Left kidney (tissue), 8 donors: Measurements from ENCODE around the gene LIN28B. TPM values are rescaled to one million over a fixed set of nuclear protein-coding genes. Genes with fewer than 3 reads are reported as not detected.
"Not testable (repeated sequence)": the region's sequence is repeated elsewhere in the genome, so short reads cannot be mapped to it uniquely, and the experiment has no call there.

Experiments used
- DNase-seq: peaks from one replicate; pipeline ENCODE4 v3.0.0-alpha.2; 2013
- long read RNA-seq, 8 donors: transcript quantifications; one replicate each; lab custom pipeline, GENCODE V29; 2026
- polyA plus RNA-seq: library from polyadenylated mRNA; unstranded; fragments of 120-200 nt; gene quantifications from one replicate; pipeline ENCODE4 v1.2.1, GENCODE V29; 2013; ENCODE audit not compliant: insufficient read length

Gene LIN28B
- polyA plus RNA-seq = 0.40 TPM
- long read RNA-seq, donor 1 = 0 reads
- long read RNA-seq, donor 2 = 0 reads
- long read RNA-seq, donor 3 = 0 reads
- long read RNA-seq, donor 4 = 0 reads
- long read RNA-seq, donor 5 = 0 reads
- long read RNA-seq, donor 6 = 0 reads
- long read RNA-seq, donor 7 = 0 reads
- long read RNA-seq, donor 8 = 0 reads

- no peak for DNase-seq
These were observed at the start of gene LIN28B for GRCh38 chr6:104956731-104957294. TSS of gene LIN28B (plus strand) at chr6:104957107. CDS start at chr6:104957251, 144 bp downstream.

- DNase-seq = no peak
These were observed 48.6 kb upstream of the LIN28B start for GRCh38 chr6:104908031-104908887.

- no peak for DNase-seq
These were observed 47.9 kb upstream of the LIN28B start for GRCh38 chr6:104908888-104909525.

GRCh38 chr6:104921896-104922295 is 35.0 kb upstream of the LIN28B start:
- DNase-seq = no peak

GRCh38 chr6:104928141-104928540 is 28.8 kb upstream of the LIN28B start:
- DNase-seq = no peak

GRCh38 chr6:104929353-104929752 is 27.6 kb upstream of the LIN28B start:
- no peak for DNase-seq

GRCh38 chr6:104930939-104931338 is 26.0 kb upstream of the LIN28B start:
- no peak for DNase-seq

- no peak for DNase-seq
These were observed 20.0 kb upstream of the LIN28B start for GRCh38 chr6:104936766-104937535.

GRCh38 chr6:104940238-104940892 is 16.5 kb upstream of the LIN28B start:
- DNase-seq = no peak

- DNase-seq = no peak
These were observed 15.8 kb upstream of the LIN28B start for GRCh38 chr6:104940893-104941728.

GRCh38 chr6:104941729-104942091 is 15.2 kb upstream of the LIN28B start:
- DNase-seq = no peak

- no peak for DNase-seq
These were observed 13.1 kb upstream of the LIN28B start for GRCh38 chr6:104943781-104944180.

- DNase-seq = no peak
These were observed 7.7 kb upstream of the LIN28B start for GRCh38 chr6:104949206-104949605.

- DNase-seq = no peak
These were observed 5.2 kb upstream of the LIN28B start for GRCh38 chr6:104951677-104952076.

- DNase-seq = no peak
These were observed 4.0 kb upstream of the LIN28B start for GRCh38 chr6:104952911-104953399.

- DNase-seq = not testable (repeated sequence)
These were observed 3.3 kb upstream of the LIN28B start for GRCh38 chr6:104953400-104954189.

- DNase-seq = no peak
These were observed 2.6 kb upstream of the LIN28B start for GRCh38 chr6:104954190-104954797.

GRCh38 chr6:104955491-104955890 is 1.4 kb upstream of the LIN28B start:
- no peak for DNase-seq
